GM11168 (cell line): ENCODE data around the gene NAALADL2.

Experiments used
- in situ Hi-C: fragments of 300-500 bp; cut with MboI; formaldehyde crosslinking; loops from one replicate; pipeline ENCODE4 v1.12.0; 2022; ENCODE audit warnings: low sequenced_read_pairs; ENCODE audit not compliant: unreplicated experiment

The NAALADL2 gene

DNA sequence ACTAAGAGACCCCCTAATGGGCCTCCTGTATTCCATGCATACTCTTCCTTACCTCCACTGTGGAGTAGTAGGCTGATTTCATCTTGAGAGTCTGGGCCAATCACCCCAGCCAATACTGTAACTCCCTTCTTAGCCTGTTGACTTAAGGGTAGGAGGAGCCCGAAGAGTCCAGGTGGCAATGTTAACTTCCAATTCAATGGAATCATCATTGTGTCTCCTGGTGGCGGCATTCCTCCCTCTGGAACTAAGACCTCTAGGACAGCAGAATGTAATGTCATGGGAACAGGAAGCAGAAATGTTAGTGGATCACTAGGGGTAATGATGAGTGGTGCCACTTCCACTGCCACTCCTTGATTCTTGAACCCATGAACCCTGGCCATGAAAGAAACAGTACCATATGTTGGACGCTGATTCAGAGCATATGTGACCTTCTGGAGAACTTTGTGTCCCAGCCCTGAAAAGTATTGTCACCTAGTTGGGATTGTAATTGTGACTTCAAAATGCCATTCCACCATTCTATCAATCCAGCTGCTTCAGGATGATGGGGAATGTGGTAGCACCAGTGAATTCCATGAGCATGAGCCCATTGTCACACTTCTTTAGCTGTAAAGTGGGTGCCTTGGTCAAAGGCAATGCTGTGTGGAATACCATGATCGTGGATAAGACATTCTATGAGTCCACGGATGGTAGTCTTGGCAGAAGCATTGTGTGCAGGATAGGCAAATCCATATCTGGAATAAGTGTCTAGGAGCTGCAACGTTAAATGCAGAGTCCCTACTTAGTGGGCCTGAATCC is 24.9 kb downstream of the NAALADL2 start:
- in situ Hi-C loops: no loop called here

DNA sequence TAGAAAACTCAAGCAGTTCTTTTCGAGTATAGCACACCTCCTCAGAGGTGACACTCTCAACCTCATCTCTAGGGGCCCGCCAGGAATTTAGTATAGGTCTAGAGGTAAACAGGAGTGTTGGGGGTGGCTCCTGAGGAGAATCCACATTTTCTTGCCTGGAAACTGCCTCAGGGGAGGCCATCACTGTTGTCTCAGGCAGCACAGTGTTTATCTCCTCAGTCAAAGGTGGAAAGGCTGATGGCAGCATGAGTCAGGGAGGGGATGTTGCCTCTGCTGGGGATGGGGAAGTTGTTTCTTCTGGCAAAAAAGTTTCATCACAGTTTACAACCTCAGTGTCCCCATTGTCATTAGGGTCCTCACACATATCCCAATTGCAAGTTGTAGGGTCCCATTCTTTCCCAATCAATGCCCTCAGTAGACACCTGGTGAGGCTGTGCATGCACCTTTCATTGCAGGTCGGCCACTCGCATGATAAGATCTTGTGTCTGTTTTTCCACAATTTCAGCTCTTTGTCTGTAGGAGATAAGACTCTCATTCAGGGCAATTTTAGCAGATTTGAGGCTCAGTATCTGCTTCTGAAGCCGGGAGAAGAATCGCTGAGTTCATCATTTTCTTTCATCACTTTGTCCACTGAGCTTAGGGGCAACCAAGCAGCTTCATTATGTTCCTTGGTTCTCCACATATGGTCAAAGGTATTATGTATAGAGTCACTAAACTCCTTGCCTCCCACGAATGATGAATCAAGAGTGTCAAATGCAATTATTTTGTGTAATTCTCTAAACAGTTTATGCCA is 25.8 kb downstream of the NAALADL2 start:
- in situ Hi-C loops: no loop called here

DNA sequence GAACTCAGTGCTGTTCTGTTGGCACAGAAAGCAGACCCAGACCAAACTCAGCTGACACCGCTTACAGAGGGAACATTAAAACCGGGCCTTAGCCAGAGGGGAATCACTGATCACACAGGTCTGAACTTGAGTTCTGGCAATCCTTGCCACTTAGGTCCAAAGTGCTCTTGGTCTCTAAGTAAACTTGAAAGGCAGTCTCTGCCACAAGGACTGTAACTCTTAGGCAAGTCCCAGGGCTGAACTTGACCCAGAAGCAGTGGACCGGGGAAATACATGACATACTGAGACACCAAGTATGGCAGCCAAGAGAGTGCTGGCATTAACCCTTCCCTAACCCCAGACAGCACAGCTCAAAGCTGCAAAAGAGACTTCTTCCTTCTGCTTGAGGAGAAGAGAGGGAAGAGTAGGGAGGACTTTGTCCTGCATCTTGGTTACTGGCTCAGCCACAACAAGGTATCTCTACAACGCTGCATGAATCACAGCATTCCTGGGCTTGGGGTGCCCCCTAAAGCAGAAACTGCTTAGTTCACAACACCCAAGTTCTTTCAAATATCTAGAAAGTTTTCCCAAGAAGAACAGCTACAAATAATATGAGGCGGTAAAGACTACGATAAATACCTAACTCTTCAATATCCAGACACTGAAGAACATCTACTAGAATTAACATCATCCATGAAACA is 32.5 kb downstream of the NAALADL2 start:
- in situ Hi-C loops: no loop called here

- in situ Hi-C loops: no loop called here
Observed at GRCh38 chr3:174907027-174907426, 47.9 kb downstream of the NAALADL2 start.

- in situ Hi-C loops: no loop called here
Observed at GRCh38 chr3:174907628-174908407, 48.7 kb downstream of the NAALADL2 start.

DNA sequence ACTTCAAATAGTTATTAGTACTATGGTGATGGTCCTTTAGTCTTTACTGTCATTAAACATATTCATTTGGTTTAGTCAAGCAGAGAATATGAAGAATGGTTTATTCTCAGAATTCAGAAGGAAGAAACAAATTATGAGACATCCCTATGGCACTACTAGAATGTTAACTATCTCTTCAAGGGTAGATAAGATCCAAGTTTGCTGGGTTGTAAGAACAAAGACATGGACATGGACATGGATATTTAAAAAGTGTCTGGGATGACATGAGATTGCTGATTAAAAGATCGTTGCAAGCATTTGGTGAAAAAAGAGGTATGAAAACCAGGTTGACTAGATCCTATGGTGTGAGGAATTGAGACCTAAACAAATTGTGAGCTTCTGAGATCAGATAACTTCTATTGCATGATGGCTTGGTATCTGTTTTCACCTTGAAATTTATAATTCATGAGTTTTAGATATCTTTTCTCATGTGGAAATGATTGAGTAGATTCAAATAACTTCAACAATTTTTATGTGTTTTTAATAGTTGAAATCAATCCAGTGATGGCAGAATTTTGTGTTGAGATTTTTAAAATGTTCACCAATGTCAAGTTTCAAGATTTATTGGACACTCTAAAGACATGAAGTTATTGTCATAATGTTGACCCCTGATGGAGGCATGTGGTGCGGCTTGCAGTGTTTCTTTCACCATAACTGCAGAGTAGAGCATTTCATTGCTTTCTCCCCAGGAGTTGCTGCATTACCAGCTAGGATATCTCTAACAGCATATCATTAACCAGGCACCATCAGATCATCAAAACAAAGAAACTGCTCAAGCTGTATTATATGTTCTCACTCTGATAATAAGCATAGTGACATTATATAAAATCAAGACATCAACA is 72.6 kb downstream of the NAALADL2 start:
- in situ Hi-C loops: no loop called here

GRCh38 chr3:174936590-174936989 is 77.5 kb downstream of the NAALADL2 start:
- in situ Hi-C loops: no loop called here

DNA sequence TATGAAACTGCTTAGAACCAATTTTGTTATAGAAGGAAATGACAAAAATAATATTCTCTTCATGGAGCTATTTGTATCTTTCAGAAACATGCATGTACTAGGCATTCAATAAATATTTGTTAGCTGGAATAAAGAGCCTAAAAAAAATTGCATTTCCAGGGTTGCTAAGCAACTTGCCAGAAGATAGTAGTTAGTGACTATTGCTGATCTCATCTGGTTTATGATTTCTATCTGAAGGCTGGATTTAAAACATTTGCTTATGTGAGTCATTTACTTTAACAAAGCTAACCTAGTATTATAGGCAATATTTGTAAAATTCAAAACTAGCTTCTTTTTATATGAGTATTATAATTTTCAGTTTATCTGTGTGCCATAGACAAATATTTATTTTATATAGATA is 78.3 kb downstream of the NAALADL2 start:
- in situ Hi-C loops: no loop called here

- in situ Hi-C loops: no loop called here
Observed at GRCh38 chr3:174938102-174938501, 79.0 kb downstream of the NAALADL2 start.

- in situ Hi-C loops: no loop called here
Observed at GRCh38 chr3:174940151-174940550, 81.0 kb downstream of the NAALADL2 start.

GRCh38 chr3:174945276-174945675 is 86.1 kb downstream of the NAALADL2 start:
- in situ Hi-C loops: no loop called here

DNA sequence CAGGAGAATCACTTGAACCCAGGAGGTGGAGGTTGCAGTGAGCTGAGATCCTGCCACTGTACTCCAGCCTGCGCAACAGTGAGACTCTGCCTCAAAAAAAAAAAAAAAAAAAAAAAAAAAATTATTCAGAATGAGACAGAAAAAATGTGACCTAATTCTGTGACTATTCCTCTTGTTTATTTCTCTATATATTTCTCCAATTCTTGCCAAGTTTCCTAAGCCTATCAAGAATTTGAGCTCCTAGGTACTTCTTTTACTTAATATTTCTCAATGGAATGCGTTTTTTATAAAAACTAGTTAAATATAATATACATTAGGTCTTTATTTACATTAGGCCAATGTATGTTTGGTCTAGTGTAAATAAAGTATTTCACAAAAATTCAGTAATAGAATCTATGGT is 86.8 kb downstream of the NAALADL2 start:
- in situ Hi-C loops: no loop called here

GRCh38 chr3:174949523-174949922 is 90.4 kb downstream of the NAALADL2 start:
- in situ Hi-C loops: no loop called here

GRCh38 chr3:174951034-174951433 is 91.9 kb downstream of the NAALADL2 start:
- in situ Hi-C loops: no loop called here

GRCh38 chr3:174951498-174952005 is 92.4 kb downstream of the NAALADL2 start:
- in situ Hi-C loops: no loop called here

DNA sequence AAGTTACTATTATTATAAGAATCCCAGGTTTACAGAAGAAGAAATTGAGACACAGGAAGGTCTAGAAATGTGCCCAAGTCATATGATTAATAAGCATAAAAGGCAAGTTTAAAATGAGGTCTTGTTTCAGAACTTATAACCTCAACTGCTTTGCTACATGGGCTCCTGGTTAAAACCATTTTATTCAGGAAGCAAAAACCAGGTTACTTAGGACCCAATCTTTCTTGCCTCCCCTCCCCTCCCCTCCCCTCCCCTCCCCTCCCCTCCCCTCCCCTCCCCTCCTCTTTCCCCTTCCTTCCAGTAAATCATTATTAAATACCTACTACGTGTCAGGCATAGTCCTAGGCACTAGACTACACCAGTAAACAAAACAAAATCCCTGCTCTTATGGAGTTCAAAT is 93.9 kb downstream of the NAALADL2 start:
- in situ Hi-C loops: no loop called here

GRCh38 chr3:174955513-174956016 is 96.4 kb downstream of the NAALADL2 start:
- in situ Hi-C loops: no loop called here

DNA sequence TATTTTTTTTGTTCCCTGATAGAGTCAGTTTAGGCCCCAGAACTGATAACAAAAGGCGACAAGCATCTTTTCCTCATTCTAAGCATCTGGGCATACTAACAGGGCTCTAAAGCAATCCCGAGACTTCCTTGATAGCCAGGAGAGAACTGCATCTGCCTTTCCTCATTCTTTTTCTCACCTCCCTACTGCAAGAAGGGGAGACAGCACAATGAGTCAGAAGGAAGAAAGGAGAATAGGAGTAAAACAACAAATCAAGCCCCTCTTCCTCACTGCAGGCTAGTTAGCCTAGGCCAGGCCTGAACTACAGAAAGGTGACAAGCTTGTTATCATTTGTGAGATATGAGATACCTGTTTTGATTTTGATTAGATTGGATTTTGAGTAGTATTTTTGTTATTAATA is 97.9 kb downstream of the NAALADL2 start:
- in situ Hi-C loops: no loop called here

DNA sequence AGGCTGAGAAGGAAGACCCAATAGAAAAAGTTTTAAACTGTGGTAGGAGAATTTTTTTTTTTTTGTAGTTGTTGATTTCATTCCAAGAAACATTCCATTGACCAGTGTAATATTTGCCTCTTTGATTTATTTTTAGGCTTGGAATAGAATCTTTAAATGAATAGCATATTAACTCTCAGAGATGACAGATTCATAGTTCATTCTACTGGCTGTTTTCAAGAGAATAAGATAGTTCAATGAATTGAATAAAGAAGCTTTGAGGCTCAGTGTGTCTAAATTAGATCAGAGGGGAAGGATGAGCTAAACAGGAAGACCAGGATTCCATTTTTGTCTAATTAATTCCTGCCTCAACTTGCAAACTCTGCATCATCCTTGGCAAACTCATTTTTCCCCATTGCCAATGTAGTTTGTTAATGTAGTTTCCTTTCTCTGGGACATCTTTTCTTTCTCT is 98.4 kb downstream of the NAALADL2 start:
- in situ Hi-C loops: no loop called here
